B cell (primary cell): ENCODE results near the gene FOSB.

Source experiments
- CTCF ChIP-seq: fragments of 200-600 bp; IDR thresholded peaks from one replicate; pipeline ENCODE4 v1.8.0; 2022; ENCODE audit warnings: antibody characterized with exemption, mild to moderate bottlenecking
- EZH2 ChIP-seq: IDR thresholded peaks from 2 replicates; pipeline ENCODE4 v1.6.1; 2012; ENCODE audit warnings: borderline replicate concordance, low read depth, mild to moderate bottlenecking, moderate library complexity, low read length; ENCODE audit not compliant: insufficient read depth, poor library complexity, severe bottlenecking

- TF ChIP-seq CTCF (no peak), EZH2 (no peak)
Measured at GRCh38 chr19:45514376-45515051, 46.7 kb downstream of the FOSB start.
